H1 (cell line): Measurements from ENCODE around the gene DCPS. TPM values are rescaled to one million over a fixed set of nuclear protein-coding genes. Genes with fewer than 3 reads are reported as not detected.

Experiments
- HDAC2 ChIP-seq, 2 experiments: fragments of 300-600 bp in 1 of 2; sonication (generic) in 1 of 2; IDR thresholded peaks; 2 replicates each; pipeline ENCODE4 v1.6.1; 2011 to 2012; ENCODE audit warnings: low read depth in 2 of 2, low read length in 2 of 2, mild to moderate bottlenecking in 2 of 2, moderate library complexity in 2 of 2, borderline replicate concordance in 1 of 2, inconsistent platforms in 1 of 2
- polyA plus RNA-seq, 7 experiments: library from polyadenylated mRNA; depleted of rRNA in 3 of 7; stranded (reverse) in 5 of 7; unstranded in 2 of 7; fragments of >200 nt in 5 of 7; fragments of 200-250 nt in 2 of 7; gene quantifications; 1 replicate in 5 of 7; 2 replicates in 1 of 7; 4 replicates in 1 of 7; pipeline versions ENCODE4 v1.2.1 to v1.2.3, GENCODE V29; 2011 to 2013; ENCODE audit warnings: missing spikeins in 2 of 7, mixed read lengths in 2 of 7
- total RNA-seq: library from RNA; stranded (reverse); fragmentation: NEBNext Ultra II Directional; extraction: Animal tissue kit (Norgen Biotek cat#: 25700); gene quantifications from 2 replicates; pipeline ENCODE4 v1.2.1, GENCODE V29; 2021

DCPS gene
- total and polyA plus RNA-seq, 2 of the 8 experiments (the other 6 are each of a cell fraction or from before 2014, with no cell fraction given), result 24.6 to 55.2 TPM

DNA sequence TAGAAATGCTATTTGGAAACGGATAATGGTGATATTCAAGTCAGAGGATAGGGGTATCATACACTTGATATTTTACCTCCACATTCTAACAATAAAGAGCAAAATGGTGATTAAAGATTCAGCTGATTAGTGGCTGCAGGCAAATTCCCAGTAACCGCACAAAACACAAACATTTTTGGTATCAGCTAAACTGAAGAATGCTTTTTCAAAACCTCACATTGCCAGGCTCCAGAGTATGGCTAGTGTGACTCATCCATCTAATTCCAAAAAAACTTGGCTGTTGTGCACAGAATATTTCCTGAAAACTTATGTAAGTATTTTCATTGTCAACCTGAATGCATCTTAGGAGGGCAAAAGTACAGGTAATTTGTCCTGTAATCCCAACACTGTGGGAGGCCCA is 46.1 kb upstream of the DCPS start (continued):
- no peak for TF ChIP-seq HDAC2 (IDR thresholded peaks at IDR 0.05; ENCODE audit: borderline replicate concordance in 1 of 2, low read depth in 2 of 2, low read length in 2 of 2)
